Measurements from ENCODE around the gene RPL7A. TPM values are rescaled to one million over a fixed set of nuclear protein-coding genes. Genes with fewer than 3 reads are reported as not detected.
A peak's percentile ranks its signal among the peaks of the same experiment; 100 is the strongest.
"Not testable (repeated sequence)": the region's sequence is repeated elsewhere in the genome, so short reads cannot be mapped to it uniquely, and the experiment has no call there.

Gene RPL7A
- total RNA-seq, 1 donor from 2014 or later = 3,393 TPM

- TF ChIP-seq CTCF (conservative IDR thresholded peaks at IDR 0.05; ENCODE audit: low read depth, low read length) = no peak
Observed at GRCh38 chr9:133389025-133389557, 41.1 kb downstream of the RPL7A start.

GRCh38 chr9:133389562-133389961 is 41.5 kb downstream of the RPL7A start:
- TF ChIP-seq CTCF (conservative IDR thresholded peaks at IDR 0.05; ENCODE audit: low read depth, low read length) = no peak
- DNase-seq (ENCODE audit: low read depth) = no peak
- no peak overlapping the region for H3K4me3 ChIP-seq (ENCODE audit: low read depth, low read length)

More at GRCh38 chr9:133389025-133389557, 41.1 kb downstream of the RPL7A start:
- no peak overlapping the region for H3K4me3 ChIP-seq (ENCODE audit: low read depth, low read length)
- DNase-seq (ENCODE audit: low read depth) = no peak

GRCh38 chr9:133390713-133391112 is 42.7 kb downstream of the RPL7A start:
- TF ChIP-seq CTCF (conservative IDR thresholded peaks at IDR 0.05; ENCODE audit: low read depth, low read length) = no peak
- DNase-seq (ENCODE audit: low read depth) = no peak
- H3K4me3 ChIP-seq (ENCODE audit: low read depth, low read length) = no peak overlapping the region

- not testable (repeated sequence) for DNase-seq (ENCODE audit: low read depth)
Observed at GRCh38 chr9:133391449-133391848, 43.4 kb downstream of the RPL7A start.

GRCh38 chr9:133392308-133392707 is 44.3 kb downstream of the RPL7A start:
- DNase-seq (ENCODE audit: low read depth); H3K4me3 ChIP-seq (ENCODE audit: low read depth, low read length): not testable (repeated sequence)

More at GRCh38 chr9:133391449-133391848, 43.4 kb downstream of the RPL7A start:
- not testable (repeated sequence) for H3K4me3 ChIP-seq (ENCODE audit: low read depth, low read length)

- H3K4me3 ChIP-seq (ENCODE audit: low read depth, low read length) = no peak overlapping the region
- TF ChIP-seq CTCF (conservative IDR thresholded peaks at IDR 0.05; ENCODE audit: low read depth, low read length) = no peak
- no peak for DNase-seq (ENCODE audit: low read depth)
Observed at GRCh38 chr9:133393399-133393798, 45.4 kb downstream of the RPL7A start.

- no peak for TF ChIP-seq CTCF (conservative IDR thresholded peaks at IDR 0.05; ENCODE audit: low read depth, low read length)
- H3K4me3 ChIP-seq (ENCODE audit: low read depth, low read length) = no peak overlapping the region
- no peak for DNase-seq (ENCODE audit: low read depth)
Observed at GRCh38 chr9:133394687-133395271, 46.8 kb downstream of the RPL7A start.

- no peak for DNase-seq (ENCODE audit: low read depth)
- peak; percentile 49 for TF ChIP-seq CTCF (conservative IDR thresholded peaks at IDR 0.05; ENCODE audit: low read depth, low read length)
- no peak overlapping the region for H3K4me3 ChIP-seq (ENCODE audit: low read depth, low read length)
Observed at GRCh38 chr9:133396952-133397351, 48.9 kb downstream of the RPL7A start.
